GM18951 (cell line): ENCODE results near the gene RUNX3.

Source experiments
- POLR2A ChIP-seq: IDR thresholded peaks from 4 replicates; pipeline ENCODE4 v1.6.1; 2011; ENCODE audit warnings: mild to moderate bottlenecking; ENCODE audit not compliant: insufficient read length, insufficient read depth; ENCODE audit errors: extremely low read depth
- in situ Hi-C: fragments of 300-500 bp; cut with MboI; formaldehyde crosslinking; loops from one replicate; pipeline ENCODE4 v1.12.0; 2022; ENCODE audit warnings: low sequenced_read_pairs, mixed read lengths, inconsistent platforms; ENCODE audit not compliant: unreplicated experiment

Gene RUNX3

DNA sequence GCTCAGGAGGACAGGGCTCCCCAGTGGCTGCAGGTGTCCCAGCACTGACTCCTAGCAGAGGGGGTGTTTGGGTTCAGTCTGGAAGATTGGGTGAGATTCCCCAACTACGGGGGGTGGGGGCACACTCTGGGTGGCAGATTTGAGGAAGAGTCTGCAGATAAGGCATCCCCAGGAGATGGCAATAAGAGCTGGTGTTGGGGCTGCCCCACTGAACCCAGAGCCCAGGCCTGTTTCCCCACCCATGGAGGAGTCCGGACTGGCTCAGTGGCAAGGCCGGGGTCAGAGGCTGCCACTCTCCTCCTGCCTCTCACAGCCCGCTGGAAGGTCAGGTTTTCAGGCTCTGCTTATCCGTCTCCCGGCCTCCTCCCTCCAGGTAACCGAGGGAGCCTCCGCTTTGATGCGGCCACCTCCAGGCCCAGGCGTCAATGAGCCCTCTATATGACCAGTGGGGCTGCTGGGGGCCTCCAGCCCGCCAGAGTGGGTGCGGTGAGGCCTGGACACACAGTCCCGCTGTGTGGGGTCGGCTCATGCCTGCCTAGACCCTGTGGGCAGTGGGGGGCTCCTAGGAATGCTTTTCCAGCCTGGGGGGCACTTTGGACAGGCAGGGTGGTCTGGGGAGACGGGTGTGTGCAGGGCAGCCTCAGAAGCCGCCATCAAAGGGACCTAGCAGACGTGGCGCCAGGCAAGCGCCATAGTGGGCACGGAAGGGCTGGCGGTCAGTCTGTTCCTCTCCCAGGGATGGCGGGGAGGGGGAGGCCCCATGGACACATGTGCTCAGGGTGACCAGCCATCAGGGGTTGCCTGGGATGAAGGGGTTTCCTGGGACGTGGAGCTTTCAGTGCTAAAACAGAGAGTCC is 28.9 kb upstream of the RUNX3 start:
- no peak for TF ChIP-seq POLR2A
- in situ Hi-C loops, result no loop called here

DNA sequence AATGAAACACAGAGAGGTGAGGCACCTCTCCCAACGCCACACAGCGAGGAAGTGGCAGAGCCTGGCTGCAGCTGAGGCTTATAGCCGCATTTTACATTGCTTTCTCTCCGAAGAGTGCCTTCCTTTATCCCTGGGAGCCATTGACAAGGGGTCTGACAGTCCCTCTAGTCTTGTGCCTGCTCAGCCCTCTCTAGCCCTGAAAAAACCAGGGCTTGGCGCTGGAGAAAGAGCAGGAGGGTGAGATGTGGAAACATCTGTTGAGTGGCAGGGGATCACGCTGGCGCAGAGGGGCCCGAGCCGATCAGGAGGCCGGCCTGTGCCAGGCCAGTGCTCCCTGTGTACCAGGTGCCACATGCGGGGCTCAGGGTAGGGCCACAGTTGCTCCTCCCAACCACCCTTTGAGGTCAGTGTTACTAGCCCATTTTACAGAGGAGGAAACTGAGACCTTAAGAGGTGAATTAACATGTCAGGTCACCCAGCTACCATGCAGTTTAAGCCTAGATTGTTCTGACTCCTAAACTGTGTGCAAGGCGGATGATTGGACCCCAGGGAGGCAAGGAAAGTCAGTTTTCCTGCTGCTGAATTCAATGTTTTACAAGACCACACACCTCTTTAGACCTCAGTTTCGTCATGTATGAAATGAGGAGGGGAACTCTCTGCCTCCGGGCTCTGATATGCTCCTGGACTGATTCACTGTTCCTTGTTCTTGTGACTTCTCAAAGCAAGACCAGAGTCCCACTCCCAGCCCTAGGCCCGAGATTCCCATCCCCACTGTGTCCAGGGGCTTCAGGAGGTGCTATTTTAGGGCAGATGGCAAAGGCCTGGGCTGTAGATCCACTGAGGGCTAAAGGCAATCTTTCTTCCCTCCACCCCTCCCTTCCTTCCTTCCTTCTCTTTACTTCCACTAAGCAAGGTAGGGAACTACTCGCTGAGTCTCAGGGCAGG is 28.0 kb upstream of the RUNX3 start:
- in situ Hi-C loops, result no loop called here
- TF ChIP-seq POLR2A, result no peak

DNA sequence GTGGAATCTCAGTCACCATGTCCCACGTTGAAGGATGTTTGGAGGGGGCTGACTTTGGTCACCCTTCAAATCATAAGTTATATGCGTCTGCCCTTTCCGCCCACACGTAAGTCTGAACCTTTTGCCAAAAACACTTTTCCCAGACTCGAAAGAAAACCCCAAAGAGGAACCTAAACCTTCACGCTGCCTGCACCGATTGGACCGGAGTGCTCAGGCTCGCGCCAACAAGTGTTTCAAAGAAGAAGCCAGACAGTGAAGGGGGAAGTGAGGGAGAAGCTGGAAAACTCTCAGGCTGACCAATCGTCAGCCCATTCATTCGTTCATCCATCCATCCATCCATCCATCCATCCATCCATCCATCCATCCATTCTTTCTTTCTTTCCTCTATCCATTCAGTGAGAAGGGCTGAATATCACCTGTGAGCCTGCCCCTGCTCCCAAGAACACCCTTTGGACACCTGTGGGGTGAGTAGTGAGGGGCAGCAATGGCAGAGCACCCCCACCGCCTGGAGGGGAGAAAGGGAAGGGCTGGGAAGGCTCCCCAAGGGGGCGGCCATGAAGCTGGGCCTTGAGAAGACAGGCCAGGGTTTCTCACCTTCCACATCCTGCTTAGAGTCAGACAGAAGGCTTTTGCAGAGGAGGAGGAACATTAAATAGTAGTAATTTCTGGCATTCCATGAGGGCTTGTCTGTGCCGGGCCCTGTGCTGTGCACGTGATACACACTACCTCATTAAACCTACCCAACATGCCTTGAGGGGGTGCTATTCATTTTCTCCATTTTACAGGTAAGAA is 27.1 kb upstream of the RUNX3 start:
- no peak for TF ChIP-seq POLR2A
- in situ Hi-C loops, result no loop called here

DNA sequence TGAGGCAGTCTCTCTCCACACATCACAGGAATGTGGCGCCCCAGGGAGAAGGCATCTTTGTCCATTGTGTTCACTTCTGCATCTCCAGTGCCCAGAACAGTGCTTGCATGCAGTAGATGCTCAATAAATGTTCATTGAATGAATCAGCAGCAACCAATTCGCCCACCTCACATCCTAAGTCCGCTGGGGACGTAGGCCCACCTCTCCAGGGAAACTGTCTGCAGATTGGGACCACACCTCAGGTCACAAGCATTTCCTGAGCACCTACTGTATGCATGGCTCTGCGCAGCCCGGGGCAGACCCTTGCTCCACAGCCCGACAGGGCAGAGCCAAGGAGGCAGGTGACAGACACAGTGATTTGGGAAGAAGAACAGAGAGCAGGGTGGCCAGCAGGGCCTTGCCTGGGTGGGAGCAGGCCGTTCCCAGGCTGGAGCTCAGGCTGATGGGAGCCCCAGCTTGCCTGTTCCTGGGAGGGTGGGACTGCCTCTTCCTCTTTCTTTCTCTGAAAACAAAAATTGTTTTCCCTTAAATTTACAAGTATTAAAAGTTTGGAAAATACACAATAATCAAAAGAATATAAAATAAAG is 25.8 kb upstream of the RUNX3 start:
- in situ Hi-C loops, result no loop called here
- TF ChIP-seq POLR2A, result no peak

DNA sequence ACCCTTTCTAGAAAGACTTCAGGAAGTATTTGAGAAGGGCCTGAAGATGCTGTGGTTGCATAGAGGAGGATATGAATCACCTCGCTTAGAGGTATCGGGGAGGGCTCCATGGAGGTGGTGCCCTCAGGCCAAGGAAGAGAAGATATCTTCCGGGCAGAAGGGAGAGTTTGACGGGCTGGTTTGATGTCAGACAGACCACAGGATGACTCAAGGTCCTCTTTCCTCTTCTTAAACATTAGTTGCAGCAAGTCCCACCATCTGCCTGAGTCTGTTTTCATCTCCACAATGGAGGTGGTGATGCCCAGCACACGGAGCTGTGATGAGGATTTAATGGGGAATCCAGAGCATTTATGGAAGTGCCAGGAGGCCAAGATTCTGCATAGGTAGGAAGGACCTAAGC is 25.1 kb upstream of the RUNX3 start:
- TF ChIP-seq POLR2A, result no peak
- in situ Hi-C loops, result no loop called here

DNA sequence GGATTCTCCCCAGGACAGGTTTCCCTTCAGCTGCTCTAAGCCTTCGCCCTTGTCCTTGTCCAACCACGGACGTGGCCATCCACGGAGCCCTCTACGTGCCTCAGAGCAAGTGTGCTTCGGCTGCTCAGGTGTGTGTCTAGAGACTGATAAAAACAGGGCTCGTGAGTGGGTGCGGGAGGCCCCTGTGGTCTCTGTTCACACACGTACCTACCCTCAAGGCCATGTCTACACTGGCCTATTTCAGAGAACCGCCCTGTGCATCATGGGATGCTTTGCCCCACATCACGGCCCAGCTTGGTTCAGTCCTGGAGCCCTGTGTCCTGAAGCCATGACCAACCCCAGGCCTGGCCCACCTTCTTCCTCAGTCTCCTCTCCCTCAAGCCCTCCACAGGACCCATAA is 24.6 kb upstream of the RUNX3 start:
- no peak for TF ChIP-seq POLR2A
- in situ Hi-C loops, result no loop called here

DNA sequence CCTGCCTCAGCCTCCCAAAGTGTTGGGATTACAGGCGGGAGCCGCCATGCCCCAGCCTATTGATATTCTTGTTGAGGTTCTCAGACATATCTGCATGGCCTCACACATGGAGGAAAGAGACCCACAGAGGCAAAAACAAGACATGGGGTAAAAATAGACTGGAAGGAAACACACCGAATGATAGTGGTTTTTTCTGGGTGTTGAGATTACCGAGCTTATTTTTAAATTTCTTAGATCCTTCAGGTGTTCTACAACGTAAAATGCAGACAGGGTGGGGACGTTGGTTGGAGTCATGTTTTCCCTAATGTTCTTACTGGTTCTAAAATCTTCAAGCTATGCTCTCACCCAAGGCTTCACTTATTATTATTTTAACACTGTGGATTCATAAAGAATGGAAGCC is 23.9 kb upstream of the RUNX3 start:
- TF ChIP-seq POLR2A, result no peak
- in situ Hi-C loops, result no loop called here

DNA sequence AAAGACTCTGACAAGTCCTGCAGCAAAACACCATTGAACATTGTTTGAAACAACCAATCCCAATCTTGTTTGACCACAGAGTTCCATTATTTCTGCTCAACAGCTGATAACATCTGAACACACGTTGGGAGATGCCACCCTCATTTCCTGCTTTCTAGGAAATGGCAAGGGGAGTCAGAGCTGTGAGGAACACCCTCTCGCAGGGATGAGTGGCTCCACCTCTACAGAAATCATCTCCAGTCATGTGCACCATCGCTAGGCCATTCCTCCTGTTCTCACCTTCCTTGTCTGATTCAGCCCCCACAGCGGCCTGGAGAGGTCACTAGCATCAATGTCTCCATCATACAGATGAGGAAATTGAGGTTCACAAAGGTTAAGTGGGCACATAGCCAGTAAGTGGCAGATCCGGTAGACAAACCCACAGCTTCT is 22.4 kb upstream of the RUNX3 start:
- TF ChIP-seq POLR2A, result no peak
- in situ Hi-C loops, result no loop called here

DNA sequence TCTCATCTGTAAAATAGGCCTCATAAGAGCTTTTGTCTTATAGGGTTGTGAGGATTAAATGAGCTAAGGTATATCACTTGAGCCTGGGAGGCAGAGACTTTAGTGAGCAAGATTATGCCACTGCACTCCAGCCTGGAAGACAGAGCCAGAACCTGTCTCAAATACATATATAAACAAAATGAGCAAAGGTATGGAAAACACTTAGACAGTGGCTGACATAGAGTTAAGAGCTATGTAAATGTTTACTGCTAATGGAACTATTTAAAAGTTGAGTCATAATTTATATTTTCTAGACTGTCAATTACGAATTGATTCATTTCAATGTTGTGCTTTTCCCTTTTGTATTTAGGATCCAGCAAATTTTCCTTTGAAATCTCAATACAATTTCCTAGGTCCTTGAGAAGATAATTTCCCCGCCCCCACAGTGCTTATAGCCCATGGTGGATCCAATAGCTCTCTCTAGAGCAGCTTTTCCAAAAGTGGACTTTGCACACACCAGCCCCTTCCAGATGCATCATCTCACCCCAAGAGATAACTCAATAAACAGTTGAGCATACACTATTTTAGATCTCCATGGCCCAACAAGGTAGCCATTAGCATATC is 21.8 kb upstream of the RUNX3 start:
- in situ Hi-C loops, result no loop called here
- no peak for TF ChIP-seq POLR2A

DNA sequence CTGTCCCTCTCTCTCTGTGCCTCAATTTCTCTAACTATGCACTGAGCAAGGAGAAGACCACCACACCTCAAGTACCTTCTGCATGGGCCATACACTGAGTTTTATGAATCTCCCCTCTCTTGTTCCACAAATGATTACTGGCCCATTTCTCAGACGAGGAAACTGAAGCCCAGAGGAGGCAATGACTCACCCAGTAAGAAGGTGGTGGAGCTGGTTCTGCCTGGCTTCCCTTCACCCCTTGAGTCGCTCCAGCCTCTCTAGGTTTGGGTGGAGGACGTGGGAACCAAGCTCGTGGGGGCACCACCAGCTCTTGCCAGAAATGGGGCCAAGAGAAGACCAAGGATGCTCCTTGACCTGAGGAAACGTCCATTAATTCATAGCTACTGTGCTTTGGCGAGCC is 21.3 kb upstream of the RUNX3 start:
- no peak for TF ChIP-seq POLR2A
- in situ Hi-C loops, result no loop called here

DNA sequence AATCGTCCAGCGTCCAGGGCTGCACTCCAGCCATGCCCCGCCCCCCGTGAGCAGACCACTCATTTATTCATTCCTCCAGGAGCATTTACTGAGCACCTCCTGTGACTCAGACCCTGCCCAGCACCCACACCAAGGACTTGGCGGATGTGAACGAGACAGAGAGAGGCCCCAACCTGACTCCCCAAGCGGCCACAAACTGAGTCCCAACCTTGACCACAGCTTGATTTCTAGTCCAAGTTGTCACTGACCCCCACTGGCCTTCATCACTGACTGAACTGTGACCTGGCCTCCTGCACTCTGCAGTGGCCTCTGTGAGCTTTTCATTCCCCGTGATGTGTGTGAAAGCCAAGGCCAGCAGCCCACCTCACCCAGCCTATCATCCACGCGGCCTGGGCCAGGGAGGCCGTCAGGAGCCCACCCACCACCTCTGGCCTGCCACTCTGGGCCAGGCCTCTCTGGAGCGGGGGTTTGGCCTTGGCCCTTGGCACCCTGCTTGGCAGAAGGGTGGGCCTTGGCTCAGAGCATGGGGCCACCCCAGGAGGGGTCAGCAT is 19.3 kb upstream of the RUNX3 start:
- in situ Hi-C loops, result no loop called here
- no peak for TF ChIP-seq POLR2A
